Activated CD8-positive, alpha-beta memory T cell treated with anti-CD3 and anti-CD28 coated beads, Interleukin-2, amount 50 U/mL, for 4 hours (primary cell): ENCODE measurements around the gene FAM135A.
"Not testable (repeated sequence)": the region's sequence is repeated elsewhere in the genome, so short reads cannot be mapped to it uniquely, and the experiment has no call there.

Experiments used
- DNase-seq: peaks from one replicate; pipeline ENCODE4 v3.0.0-alpha.2; 2020

Gene FAM135A

GRCh38 chr6:70551566-70551965 lies 138.3 kb downstream of the FAM135A start:
- DNase-seq: no peak

DNA sequence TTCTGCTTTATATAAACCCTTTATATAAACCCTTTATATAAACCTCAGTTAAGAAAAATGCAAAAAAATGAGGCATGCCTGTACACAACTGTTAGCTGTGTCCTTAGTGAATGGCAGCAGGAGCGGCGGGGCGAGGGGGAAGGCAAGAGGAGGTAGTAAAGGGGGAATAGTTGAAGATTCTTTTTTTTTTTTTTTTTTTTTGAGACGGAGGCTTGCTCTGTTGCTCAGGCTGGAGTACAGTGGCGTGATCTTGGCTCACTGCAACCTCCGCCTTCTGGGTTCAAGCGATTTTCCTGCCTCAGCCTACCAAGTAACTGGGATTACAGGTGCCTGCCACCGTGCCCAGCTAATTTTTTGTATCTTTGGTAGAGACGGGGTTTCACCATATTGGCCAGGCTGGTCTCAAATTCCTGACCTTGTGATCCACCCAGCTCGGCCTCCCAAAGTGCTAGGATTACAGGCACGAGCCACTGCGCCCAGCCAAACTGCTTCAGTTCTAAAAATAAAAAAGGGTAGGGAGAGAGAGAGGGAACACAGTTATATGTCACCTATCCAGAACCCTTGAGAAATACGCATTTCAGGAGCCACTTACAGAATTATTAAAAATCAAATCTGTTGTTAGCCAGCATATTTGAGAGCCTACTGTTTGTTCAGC lies 139.1 kb downstream of the FAM135A start:
- DNase-seq: not testable (repeated sequence)

- DNase-seq: no peak
These were observed 139.7 kb downstream of the FAM135A start for GRCh38 chr6:70552974-70553373.

DNA sequence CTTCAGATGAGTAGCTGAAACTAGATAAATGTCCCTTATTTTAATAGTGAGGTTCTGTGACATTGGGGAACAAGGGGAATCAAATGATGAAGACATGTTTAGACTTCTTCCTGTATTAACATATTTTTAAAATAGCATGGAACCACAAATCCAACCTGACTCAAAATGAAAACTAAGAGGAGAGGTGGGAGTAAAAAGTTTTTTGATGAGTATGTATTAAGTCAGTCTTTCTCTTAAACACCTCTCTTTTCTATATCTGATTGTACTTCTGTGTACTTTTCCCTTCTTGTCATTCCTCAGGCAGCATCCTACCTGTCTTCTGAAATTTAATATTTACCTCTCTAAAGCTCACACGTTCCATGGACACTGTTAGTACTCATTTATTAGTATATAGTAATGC lies 144.7 kb downstream of the FAM135A start:
- no peak for DNase-seq

GRCh38 chr6:70562401-70562800 lies 149.1 kb downstream of the FAM135A start:
- DNase-seq: not testable (repeated sequence)

- DNase-seq: no peak
These were observed 150.2 kb downstream of the FAM135A start for GRCh38 chr6:70563530-70563929.

GRCh38 chr6:70566751-70567382 lies 153.6 kb downstream of the FAM135A start, which contains the start of gene SDHAF4:
TSS of gene SDHAF4 (plus strand) at chr6:70566930. CDS start at chr6:70566941, 11 bp downstream.
- DNase-seq: peak; percentile 95

DNA sequence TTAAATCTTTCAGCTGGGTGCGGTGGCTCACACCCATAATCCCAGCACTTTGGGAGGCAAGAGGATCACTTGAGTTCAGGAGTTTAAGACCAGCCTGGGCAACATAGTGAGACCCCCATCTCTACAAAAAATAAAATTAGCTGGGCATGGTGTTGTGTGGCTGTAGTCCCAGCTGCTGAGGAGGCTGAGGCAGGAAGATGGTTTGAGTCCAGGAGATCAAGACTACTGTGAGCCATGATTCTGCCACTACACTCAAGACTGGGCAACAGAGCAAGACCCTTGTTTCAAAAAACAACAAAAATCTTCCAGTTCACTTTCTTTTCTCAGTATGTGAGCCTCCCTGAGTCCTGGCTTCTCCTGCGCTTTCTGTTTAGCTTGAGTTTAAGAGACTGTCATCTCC lies 161.3 kb downstream of the FAM135A start:
- no peak for DNase-seq

DNA sequence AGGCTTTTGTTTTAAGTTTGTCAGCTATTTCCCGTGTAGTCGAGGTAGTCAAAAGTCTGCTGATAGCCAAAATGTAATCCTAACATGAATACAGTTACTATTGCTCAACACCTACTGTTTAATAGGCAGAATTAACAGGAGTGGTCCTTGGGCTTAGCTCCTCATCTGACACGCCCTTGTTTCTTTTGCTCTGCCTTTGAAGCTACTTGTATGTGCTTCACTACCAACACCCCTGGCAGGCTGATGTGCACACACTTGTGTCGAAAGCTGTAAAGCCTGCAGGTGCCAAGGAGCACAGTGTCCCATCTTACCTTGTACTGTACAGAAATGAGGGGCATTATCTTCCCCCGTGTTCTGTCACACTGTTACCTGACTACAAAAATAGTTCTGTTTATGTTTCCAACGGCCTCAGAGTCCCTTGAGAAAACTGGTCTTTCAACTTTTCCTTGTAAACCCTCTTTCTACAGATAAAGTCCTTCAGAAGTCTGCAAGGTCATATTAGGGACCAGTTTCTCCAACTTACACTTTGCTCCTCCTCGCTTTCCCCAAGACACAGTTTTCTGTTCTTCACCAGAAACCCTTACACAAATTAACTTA lies 162.7 kb downstream of the FAM135A start:
- DNase-seq: no peak

DNA sequence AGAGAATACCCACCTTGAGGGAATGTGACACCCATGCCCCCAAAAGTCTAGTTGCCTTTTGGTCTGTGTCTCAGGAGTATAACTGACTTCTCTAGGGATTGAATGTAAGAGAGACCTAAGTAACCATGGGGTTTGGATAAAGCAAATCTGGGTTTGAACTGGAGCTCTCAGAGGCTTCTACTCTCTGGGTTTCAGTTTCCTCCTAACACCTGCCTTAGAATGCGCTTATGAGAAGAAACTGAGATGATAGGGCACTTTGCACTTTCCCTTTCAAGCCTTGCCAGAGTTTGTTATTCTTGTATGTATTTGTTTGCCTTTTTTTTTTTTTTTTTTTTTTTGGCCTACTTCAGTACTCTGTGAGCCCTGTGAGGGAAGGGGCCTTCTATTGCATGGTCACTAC lies 172.8 kb downstream of the FAM135A start:
- DNase-seq: no peak

- DNase-seq: no peak
These were observed 177.1 kb downstream of the FAM135A start for GRCh38 chr6:70590400-70590799.

DNA sequence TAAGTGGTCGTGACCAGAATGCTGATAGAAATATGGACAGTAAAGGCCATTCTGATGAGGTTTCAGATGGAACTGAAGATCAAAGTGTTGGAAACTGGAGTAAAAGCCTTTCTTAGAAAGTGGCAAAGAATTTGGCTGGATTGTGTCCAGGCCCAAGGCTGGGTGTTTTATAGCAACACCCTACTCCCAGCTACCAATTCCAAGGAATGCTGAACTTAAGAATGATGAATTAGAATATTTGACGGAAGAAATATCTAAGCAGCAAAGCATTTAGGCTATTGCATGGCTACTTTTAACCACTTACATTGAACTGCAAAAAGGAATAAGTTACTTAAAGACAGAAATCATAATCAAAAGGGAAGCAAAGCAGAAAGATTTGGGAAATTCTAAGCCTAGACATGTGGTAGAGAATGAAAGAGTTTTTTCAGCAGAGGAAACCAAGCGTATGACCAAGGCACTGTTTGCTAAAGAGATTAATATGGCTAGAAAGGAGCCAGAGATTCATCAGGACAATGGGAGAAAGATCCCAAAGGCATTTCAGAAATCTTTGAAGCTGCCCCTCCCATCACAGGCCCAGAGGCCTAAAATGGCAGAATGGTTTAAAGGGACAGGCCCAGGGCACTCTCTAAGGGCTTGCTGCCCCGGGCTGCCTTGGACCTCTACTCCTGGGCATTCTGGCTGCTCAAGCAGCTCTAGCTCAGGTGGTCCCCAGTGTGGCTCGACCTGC lies 179.2 kb downstream of the FAM135A start:
- no peak for DNase-seq

- no peak for DNase-seq
These were observed 179.8 kb downstream of the FAM135A start for GRCh38 chr6:70593118-70593486.

GRCh38 chr6:70599187-70599586 lies 185.9 kb downstream of the FAM135A start:
- no peak for DNase-seq

DNA sequence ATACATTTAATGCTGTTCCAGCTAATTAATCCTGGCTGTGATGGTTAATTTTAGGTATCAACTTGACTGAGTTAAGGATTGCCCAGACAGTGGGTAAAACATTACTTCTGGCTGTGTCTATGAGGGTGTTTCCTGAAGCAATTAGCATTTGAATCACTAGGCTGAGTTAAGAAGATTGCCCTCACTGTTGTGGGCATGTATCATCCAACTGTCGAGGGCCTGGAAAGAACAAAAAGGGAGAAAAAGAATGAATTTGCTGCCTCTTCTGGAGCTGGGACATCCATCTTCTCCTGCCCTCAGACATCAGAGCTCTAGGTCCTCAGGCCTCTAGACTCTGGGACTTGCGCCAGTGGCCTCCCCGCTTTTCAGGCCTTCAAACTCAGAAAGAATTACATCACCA lies 187.7 kb downstream of the FAM135A start:
- DNase-seq: no peak

- DNase-seq: no peak
These were observed 190.9 kb downstream of the FAM135A start for GRCh38 chr6:70604254-70604653.

DNA sequence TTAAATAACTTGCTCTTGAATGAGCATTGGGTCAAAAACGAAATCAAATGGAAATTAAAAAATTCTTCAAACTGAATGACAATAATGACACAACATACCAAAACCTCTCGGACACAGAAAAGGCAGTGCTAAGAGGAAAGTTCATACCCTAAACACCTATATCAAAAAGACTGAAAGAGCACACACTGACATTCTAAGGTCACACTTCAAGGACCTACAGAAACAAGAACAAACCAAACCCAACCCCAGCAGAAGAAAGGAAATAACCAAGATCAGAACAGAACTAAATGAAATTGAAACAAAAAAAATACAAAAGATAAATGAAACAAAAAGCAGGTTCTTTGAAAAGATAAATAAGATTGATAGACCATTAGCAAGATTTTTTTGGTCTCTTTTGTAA lies 194.1 kb downstream of the FAM135A start:
- DNase-seq: not testable (repeated sequence)

DNA sequence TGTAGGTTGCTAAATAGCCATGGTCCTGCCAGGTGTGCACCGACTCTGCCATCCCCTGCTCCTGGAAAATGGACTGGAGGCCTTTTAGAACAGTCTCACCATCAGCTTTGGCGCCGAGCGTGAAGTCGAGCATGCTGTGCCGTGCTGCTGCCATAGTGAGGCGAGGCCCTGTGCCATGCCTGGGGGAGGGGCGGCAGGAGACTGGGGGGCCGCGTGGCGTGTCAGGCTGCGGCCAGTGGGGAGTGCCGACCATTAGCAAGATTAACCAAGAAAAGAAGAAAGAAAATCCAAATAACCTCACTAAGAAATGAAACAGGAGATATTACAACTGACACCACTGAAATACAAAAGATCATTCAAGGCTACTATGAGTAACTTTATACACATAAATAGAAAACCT lies 195.9 kb downstream of the FAM135A start:
- DNase-seq: not testable (repeated sequence)
